Measurements from ENCODE around the gene KLHL21.

GRCh38 chr1:6648556-6648955 is 45.9 kb upstream of the KLHL21 start:
- TF ChIP-seq CTCF (IDR thresholded peaks at IDR 0.05) = no peak
- no peak for TF ChIP-seq POLR2A (IDR thresholded peaks at IDR 0.05)

Data from heart left ventricle (tissue), 13 donors.